Cardiac septum (tissue), 1 donor: ENCODE measurements around the gene PBLD. TPM values are rescaled to one million over a fixed set of nuclear protein-coding genes. Genes with fewer than 3 reads are reported as not detected.
A peak's percentile ranks its signal among the peaks of the same experiment; 100 is the strongest.

Experiments
- DNase-seq: peaks from one replicate; pipeline ENCODE4 v3.0.0-alpha.2; 2020; ENCODE audit warnings: low spot score
- intact Hi-C: fragments of 100-400 bp; cut with DNase I; formaldehyde crosslinking; loops from one replicate; pipeline ENCODE4 v1.14.0; 2022
- long read RNA-seq: library from polyadenylated mRNA; unstranded; transcript quantifications from one replicate; pipeline ENCODE4 v2.0.0, GENCODE V29; 2021
- total RNA-seq: library from RNA; stranded (reverse); fragmentation: NEBNext Ultra II Directional; extraction: Animal tissue kit (Norgen Biotek cat#: 25700); gene quantifications from one replicate; pipeline ENCODE4 v1.2.1, GENCODE V29; 2021
- donor health status: DM: no; HTN: no; CAD: no.

Gene PBLD
- total RNA-seq: 6.9 TPM
- long read RNA-seq, transcript PBLD-202 (10 exons, 2,165 nt): major isoform, 6 of 15 reads
- long read RNA-seq, partial matches to known transcripts: 4 of 15 reads
- long read RNA-seq, other reads (novel, unspliced or antisense): 3 of 15 reads

DNA sequence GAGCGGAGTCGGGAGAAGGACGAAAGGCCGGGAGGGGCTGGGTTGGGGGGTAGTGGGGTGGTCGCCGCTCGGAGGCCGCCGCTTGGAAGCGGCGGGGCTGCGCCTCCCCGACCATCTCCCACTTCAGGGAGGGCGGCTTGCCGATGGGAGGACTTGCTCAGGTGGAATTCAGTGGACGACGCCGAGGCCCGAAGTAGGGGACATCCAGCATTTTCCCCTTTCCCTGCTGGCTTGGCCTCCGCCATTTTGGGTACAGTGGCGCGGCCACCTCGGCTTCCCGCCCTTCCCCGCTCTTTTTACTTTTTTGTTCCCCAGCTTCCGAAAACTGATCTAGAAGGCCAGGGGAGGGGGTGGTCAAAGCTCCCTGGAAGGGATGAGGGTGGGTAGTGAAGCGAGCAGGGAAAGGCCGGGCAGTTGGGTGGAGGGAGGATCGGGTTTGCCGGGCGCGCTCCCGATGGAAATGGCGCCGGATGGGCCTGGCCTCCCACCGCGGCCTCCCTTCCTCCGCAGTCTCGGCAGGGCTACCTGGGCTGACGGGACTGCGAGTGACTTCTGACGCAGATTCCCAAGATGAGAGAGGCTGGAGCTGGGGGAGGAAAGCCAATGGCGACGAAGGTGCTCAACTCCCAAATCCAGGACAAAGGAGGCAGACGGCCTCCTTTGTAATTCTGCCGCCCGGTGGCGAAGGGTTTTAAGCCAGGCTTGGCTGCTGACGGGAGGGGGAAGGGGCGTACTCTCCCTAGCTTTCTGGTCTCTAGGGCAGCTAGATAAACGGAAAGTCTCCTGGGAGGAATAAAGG is at the start of gene PBLD:
TSS of gene PBLD (minus strand) at position 670 of the 799 bp plus-strand sequence. CDS start 26,084 bp downstream, outside the sequence.
- peak; percentile 90 for DNase-seq
- intact Hi-C loops: loop anchor here (10.0 kb wide), 1 partner anchor 258 kb away; the partner anchor contains the start of gene HERC4

- intact Hi-C loops: no loop called here
- no peak for DNase-seq
These were observed 38.9 kb upstream of the PBLD start for GRCh38 chr10:68371604-68372003.

DNA sequence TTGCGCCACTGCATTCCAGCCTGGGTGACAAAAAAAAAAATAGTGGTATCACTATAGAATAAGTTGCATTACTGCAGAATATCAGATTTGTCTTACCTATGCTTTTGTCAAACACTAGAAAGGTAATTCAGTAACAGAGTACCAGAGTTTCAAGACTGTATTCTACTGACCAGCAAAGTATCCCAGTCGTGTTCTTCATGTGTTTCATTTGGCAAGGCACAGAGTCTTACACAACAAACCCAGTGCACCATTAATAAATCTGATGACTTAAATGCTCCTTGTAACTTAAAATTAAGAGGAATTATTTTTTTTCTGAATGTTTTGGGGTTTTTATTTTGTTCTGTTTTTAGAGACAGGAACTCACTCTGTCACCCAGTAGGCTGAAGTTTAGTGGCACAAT is 34.4 kb upstream of the PBLD start:
- no peak for DNase-seq
- intact Hi-C loops: no loop called here

DNA sequence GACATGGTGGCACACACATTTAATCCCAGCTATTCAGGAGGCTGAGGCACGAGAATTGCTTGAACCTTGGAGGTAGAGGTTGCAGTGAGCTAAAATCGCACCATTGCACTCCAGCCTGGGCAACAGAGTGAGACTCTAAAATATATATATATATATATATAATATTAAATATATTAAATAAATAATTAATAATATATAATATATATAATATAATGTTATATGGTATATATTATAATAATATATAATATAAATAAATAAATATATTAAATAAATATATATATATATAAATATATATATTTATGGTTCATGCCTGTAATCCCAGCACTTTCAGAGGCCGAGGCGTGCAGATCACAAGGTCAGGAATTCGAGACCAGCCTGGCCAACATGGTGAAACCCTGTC is 33.9 kb upstream of the PBLD start:
- intact Hi-C loops: no loop called here

DNA sequence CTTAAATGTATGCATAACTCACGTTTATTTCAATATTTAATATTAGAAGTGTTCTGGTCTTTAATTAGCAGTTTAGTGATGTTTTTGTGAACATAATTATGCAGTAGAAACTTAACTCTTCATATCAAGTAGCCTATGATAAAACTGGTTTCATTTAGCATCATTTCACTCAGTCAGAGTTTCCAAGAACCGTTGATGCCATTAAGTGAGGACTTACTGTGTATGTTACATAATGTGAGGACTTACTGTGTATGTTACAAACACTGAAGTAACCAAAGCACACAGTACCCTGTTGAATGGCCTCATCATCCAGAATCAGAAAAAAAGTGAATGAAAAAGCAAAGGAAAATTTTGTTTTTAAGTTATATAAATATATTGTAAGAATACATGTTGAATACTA is 32.9 kb upstream of the PBLD start:
- DNase-seq: no peak
- intact Hi-C loops: no loop called here

More for the DNA sequence above, 33.9 kb upstream of the PBLD start:
- no peak for DNase-seq

DNA sequence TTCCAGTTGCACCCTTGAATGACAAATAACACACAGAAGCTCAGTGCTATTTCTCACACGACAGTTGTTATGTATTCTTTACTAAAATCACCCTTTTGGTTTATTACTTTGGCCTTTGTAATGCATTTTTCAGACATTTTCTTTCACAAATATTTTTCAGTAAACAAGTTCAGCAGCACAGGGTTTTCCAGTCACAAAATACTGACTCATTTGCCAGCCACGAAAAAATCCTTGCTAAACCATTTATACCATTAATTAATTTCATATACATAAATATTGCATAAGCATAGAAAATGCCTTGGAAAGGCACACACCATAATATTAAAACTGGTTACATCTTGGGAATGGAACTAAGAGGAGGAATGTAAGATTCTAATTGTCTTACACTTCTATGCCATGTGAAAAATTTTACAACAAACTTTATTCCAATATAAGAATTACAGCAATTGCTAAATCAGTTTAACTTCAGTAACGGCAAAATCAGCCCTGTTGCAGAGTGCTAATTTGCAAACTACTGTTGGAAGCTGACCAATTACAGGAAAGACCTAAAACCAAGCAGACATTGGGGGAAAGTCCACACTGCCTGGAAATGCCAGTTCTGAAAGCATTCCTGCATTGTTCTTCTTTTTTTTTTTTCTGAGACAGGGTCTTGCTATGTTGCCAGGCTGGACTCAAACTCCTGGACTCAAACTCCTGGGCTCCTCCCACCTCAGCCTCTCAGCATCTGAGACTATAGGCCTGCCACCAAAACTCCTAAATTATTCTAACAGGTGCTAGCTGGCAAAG is 31.6 kb upstream of the PBLD start:
- intact Hi-C loops: no loop called here
- no peak for DNase-seq

DNA sequence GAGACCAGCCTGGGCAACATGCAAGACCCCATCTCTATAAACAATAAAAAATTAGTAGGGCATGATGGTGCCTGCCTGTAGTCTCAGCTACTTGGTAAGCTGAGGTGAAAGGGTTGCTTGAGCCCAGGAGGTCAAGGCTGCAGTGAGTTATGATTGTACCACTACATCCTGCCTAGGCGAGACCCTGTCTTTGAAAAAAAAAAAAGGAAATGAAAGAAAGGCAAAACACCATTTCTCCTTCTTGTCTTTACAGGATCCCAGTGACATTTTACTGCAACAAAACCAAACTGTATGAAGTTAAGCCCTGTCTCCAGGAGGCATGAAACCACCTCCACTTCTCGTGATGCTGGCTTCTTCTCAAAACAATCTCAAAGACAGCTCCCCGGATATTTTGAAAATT is 29.9 kb upstream of the PBLD start:
- DNase-seq: no peak
- intact Hi-C loops: no loop called here

DNA sequence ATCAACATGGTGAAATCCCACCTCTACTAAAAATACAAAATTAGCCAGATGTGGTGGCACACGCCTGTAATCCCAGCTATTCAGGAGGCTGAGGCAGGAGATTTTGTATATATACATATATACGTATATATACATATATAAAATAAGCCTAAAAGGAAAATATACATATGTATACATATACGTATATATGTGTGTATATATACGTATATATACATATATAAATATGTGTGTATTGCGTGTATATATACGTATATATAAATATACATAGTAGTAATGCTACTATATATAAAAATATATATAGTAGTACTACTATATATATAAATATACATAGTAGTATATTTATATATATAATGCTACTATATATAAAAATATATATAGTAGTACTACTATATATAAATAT is 26.5 kb upstream of the PBLD start:
- no peak for DNase-seq
- intact Hi-C loops: no loop called here

GRCh38 chr10:68353537-68353936 is 20.8 kb upstream of the PBLD start:
- DNase-seq: no peak
- intact Hi-C loops: no loop called here

DNA sequence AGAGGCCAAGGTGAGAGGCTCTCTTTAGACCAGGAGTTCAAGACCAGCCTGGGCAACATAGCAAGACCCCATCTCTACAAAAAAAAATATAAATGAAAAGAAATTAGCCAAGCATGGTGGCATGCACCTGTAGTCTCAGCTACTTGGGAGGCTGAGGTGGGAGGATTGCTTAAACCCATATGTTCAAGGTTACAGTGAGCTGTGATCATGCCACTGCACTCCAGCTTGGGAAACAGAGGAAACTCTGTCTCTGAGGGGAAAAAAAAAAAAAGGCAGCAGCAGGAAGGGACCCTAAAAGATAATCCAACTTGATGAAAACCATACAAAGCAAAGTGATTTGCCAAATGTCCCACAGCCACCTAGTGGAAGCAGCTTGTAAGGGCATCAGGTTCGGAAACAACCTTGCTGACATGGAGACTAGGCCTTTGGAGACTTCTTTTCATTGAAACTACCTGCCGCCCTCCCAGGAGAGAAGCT is 15.6 kb upstream of the PBLD start:
- intact Hi-C loops: no loop called here

DNA sequence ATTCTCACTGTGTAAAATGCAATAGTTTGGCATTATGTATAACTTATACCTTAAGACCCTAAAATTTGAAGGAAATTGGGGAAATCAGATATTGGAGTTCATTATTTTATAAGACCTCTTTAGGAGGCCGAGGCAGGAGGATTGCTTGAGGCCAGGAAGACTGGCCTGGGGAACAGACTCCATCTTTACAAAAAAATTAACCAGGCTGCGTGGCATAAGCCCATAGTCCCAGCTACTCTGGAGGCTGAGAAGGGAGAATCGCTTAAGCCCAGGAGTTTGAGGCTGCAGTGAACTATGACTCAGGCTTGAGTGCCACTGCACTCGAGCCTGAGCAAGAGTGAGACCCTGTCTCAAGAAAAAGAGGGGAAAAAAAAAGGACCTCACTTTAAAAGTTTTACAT is 14.0 kb upstream of the PBLD start:
- no peak for DNase-seq
- intact Hi-C loops: no loop called here

More for the DNA sequence above, 15.6 kb upstream of the PBLD start:
- no peak for DNase-seq

GRCh38 chr10:68345621-68346020 is 12.9 kb upstream of the PBLD start:
- no peak for DNase-seq
- intact Hi-C loops: no loop called here

DNA sequence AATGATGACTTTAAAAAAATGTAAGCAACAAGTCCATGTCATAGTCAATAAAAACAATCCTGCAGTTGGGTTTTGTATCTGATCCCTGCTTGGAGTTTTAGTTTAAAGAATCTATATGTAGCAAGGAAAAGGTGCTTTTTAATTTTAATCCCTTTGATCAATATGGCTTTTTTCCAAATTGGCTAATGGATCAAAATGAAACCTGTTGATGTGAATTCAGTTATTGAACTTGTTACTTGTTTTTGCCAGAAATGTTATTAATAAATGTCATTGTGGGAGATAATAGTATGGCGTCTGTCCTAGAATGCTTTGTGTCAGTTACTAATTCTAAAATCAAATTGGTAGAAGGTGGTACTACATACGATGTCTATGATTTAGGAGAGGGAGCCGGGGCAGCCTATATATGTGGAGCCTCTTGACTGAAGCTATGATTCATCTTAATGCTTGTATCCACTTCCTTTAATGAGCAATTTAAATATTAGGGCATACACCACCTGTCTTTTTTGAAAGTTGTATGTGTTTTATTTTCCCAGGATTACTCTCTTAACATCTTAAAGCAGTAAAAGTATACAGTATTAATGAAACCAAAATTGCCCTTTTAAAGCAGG is 10.3 kb upstream of the PBLD start:
- no peak for DNase-seq
- intact Hi-C loops: no loop called here

DNA sequence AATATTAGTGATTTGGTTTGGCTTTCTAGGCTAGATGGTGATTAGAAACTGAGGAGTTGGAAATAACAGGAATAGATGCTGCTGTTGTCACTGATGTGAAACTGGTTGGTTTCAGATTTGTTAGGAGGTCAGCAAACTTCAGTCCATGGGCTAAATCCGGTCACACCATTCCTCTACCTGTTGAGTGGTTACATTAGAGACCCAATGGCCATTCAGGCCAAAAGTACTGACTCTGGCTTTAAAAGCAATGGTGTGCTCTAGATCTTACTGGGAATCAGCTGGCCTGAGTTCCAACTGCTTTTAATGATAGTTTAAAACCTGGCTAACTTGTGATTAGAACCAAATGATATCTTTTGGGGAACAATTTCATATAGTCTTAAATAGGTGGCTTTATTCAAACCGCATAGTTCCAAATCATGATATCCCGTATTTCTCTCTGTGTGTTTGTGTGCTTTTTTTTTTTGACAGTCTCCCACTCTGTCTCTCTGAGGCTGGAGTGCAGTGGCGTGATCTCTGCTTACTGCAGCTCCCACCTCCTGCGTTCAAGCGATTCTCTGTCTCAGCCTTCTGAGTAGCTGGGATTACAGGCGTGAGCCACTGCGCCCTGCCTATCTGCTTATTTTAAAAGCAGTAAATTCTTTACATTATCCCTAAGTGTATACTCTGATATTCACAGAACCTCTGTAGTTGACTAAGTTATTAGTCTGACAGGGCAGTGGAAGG is 7.8 kb upstream of the PBLD start:
- intact Hi-C loops: no loop called here
- no peak for DNase-seq

DNA sequence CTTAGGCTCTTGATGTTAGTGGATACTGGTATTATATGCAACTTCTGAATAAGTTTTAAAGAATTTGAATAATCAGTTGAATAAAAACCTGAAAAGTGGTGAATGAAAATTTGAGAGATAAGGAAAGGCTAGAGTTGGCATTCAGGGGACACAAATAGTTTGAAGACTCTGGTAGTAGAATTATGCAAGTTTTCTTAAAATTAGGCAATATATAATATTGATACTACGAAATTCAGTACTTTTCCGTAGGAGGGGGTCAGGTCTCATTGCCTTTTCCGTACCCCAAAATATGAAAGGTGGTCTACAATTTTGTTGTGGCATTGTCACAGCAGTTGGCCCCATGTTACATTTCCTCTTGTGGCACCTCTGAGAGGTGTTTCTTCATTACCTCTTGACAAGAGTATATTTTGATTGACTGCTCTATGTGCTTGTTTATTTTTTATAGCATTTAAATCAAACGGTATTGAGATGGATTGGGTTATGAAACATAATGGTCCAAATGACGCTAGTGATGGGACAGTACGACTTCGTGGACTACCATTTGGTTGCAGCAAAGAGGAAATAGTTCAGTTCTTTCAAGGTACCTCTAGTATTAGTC is 4.1 kb upstream of the PBLD start:
- no peak for DNase-seq
- intact Hi-C loops: loop anchor here (10.0 kb wide), 1 partner anchor 262 kb away; the partner anchor contains the start of gene HERC4

GRCh38 chr10:68334672-68335467 is 2.1 kb upstream of the PBLD start:
- intact Hi-C loops: loop anchor here (10.0 kb wide), 1 partner anchor 260 kb away; the partner anchor contains the start of gene HERC4
- DNase-seq: no peak

GRCh38 chr10:68333440-68334431 is 1.0 kb upstream of the PBLD start:
- DNase-seq: no peak
- intact Hi-C loops: loop anchor here (10.0 kb wide), 1 partner anchor 259 kb away; the partner anchor contains the start of gene HERC4
